Keratinocyte (primary cell): ENCODE results near the gene HKDC1. TPM values are rescaled to one million over a fixed set of nuclear protein-coding genes. Genes with fewer than 3 reads are reported as not detected.

Experiments
- DNase-seq: peaks from one replicate; pipeline ENCODE4 v3.0.0-alpha.2; 2011; ENCODE audit warnings: low read depth, missing footprints, low spot score
- FAIRE-seq: peaks from 2 replicates; lab custom pipeline; 2011; peaks lifted over from hg19 to GRCh38; lab: Jason Lieb, UNC
- H2AFZ ChIP-seq: 2 replicates; pipeline ENCODE4 v1.6.0; 2012; ENCODE audit warnings: low read length, control low read depth, inconsistent platforms; ENCODE audit not compliant: control insufficient read depth
- H3K27ac ChIP-seq: 2 replicates; pipeline ENCODE4 v1.5.1; 2011; ENCODE audit warnings: low read length; ENCODE audit not compliant: control insufficient read depth, insufficient read depth
- H3K27me3 ChIP-seq: 3 replicates; pipeline ENCODE4 v1.6.0; 2011; ENCODE audit warnings: low read length; ENCODE audit not compliant: control insufficient read depth, insufficient read depth; ENCODE audit errors: extremely low read depth
- H3K36me3 ChIP-seq, 2 experiments: 2 replicates in 1 of 2; 3 replicates in 1 of 2; pipeline ENCODE4 v1.5.1; 2011; ENCODE audit warnings: low read length in 2 of 2, mild to moderate bottlenecking in 1 of 2; ENCODE audit not compliant: control insufficient read depth in 2 of 2, insufficient read depth in 2 of 2; ENCODE audit errors: extremely low read depth in 1 of 2
- H3K4me1 ChIP-seq: 3 replicates; pipeline ENCODE4 v1.5.1; 2011; ENCODE audit warnings: low read length; ENCODE audit not compliant: control insufficient read depth, insufficient read depth; ENCODE audit errors: extremely low read depth
- H3K4me2 ChIP-seq: 3 replicates; pipeline ENCODE4 v1.6.0; 2011; ENCODE audit warnings: low read depth, low read length; ENCODE audit not compliant: control insufficient read depth, insufficient read depth; ENCODE audit errors: extremely low read depth
- H3K4me3 ChIP-seq, 3 experiments: fragments of 200-600 bp in 1 of 3; sonication (generic) in 1 of 3; 2 replicates in 2 of 3; 3 replicates in 1 of 3; pipeline ENCODE4 v1.5.1; 2011 to 2016; ENCODE audit warnings: low read length in 3 of 3, mild to moderate bottlenecking in 3 of 3, control low read depth in 2 of 3, inconsistent platforms in 1 of 3, low read depth in 1 of 3, mixed read lengths in 1 of 3, mixed run types in 1 of 3, moderate library complexity in 1 of 3; ENCODE audit not compliant: control insufficient read depth in 2 of 3, insufficient read depth in 2 of 3; ENCODE audit errors: extremely low read depth in 1 of 3
- H3K79me2 ChIP-seq: 2 replicates; pipeline ENCODE4 v1.6.0; 2012; ENCODE audit warnings: low read length; ENCODE audit not compliant: control insufficient read depth, insufficient read depth
- H3K9ac ChIP-seq: 3 replicates; pipeline ENCODE4 v1.6.0; 2011; ENCODE audit warnings: low read length; ENCODE audit not compliant: control insufficient read depth, insufficient read depth; ENCODE audit errors: extremely low read depth
- H3K9me1 ChIP-seq: 3 replicates; pipeline ENCODE4 v1.6.0; 2011; ENCODE audit warnings: low read length; ENCODE audit not compliant: control insufficient read depth, insufficient read depth; ENCODE audit errors: extremely low read depth
- H3K9me3 ChIP-seq: 2 replicates; pipeline ENCODE4 v1.5.1; 2012; ENCODE audit warnings: low read depth, low read length; ENCODE audit not compliant: control insufficient read depth
- H4K20me1 ChIP-seq: 3 replicates; pipeline ENCODE4 v1.6.0; 2011; ENCODE audit warnings: low read length; ENCODE audit not compliant: control insufficient read depth, insufficient read depth; ENCODE audit errors: extremely low read depth
- CTCF ChIP-seq, 3 experiments: IDR thresholded peaks in 1 of 3; conservative IDR thresholded peaks in 1 of 3; optimal IDR thresholded peaks in 1 of 3; 2 replicates in 2 of 3; 3 replicates in 1 of 3; pipeline versions ENCODE3 to v1.5.1; 2011; ENCODE audit warnings: low read length in 3 of 3, mild to moderate bottlenecking in 3 of 3, moderate library complexity in 2 of 3, control low read depth in 1 of 3, inconsistent platforms in 1 of 3; ENCODE audit not compliant: insufficient read depth in 2 of 3; ENCODE audit errors: extremely low read depth in 1 of 3
- EZH2 ChIP-seq: IDR thresholded peaks from one replicate; pipeline ENCODE4 v1.6.1; 2012; ENCODE audit warnings: inconsistent platforms, mild to moderate bottlenecking, low read length, moderate library complexity
- dilution Hi-C: fragments of 300-500 bp; cut with MboI; formaldehyde crosslinking; loops from one replicate; pipeline ENCODE4 v1.7.0; 2020; ENCODE audit warnings: low sequenced_read_pairs; ENCODE audit not compliant: extremely low pct_ligation_motif_present
- polyA plus RNA-seq, 5 experiments: library from polyadenylated mRNA; depleted of rRNA in 3 of 5; stranded (reverse) in 3 of 5; stranded (forward) in 1 of 5; unstranded in 1 of 5; fragments of >200 nt; gene quantifications; 1 replicate in 1 of 5; 2 replicates in 3 of 5; 3 replicates in 1 of 5; pipeline versions ENCODE4 v1.2.1 to v1.2.3, GENCODE V29; 2011 to 2012; ENCODE audit warnings: missing spikeins in 2 of 5, low read depth in 1 of 5, low replicate concordance in 1 of 5

HKDC1 gene
- polyA plus RNA-seq, 1 donor (not counting 4 experiments of a cell fraction or from before 2014, with no cell fraction given), result 0.33 TPM

DNA sequence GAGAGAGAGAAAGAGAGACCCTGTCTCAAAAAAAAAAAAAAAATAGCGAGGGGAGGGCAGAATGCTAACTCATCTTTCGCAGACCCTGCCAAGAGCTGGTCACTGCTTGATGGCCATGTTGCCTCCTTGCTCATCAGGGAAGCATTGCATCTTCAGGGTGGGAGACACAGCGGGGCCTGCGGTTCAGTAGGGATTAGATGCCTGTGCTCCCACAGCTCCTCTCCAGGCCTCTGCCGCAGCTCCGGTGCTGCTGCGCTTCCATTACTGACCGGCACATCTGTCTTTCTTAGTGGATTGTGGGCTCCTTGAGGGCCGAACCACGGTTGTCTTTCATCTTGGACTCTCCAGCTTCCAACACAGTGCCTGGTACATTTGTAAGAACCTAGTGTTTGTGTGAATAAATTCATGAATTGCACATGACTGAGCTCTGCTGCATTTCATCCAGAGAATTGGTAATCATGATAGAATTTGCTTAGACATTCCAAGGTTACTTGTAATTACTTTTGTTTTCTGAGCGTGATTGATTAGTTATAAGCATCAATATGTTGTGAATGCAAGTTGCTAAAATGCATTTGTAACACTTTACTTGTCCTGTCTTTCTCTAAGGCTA, 75.0 kb downstream of the HKDC1 start:
- Histone ChIP-seq H3K27me3 (peaks cover 11% of the 10 kb centered on the region), H2AFZ (no peak overlapping the region), H3K4me1 (no peaks in the 10 kb centered on the region), H3K4me2 (no peak overlapping the region), H3K4me3 (no peak overlapping the region), H3K9ac (no peak overlapping the region), H4K20me1 (no peaks in the 10 kb centered on the region), H3K9me1 (no peaks in the 10 kb centered on the region), H3K9me3 (no peaks in the 10 kb centered on the region), H3K36me3 (no peaks in the 10 kb centered on the region), H3K79me2 (no peaks in the 10 kb centered on the region), H3K27ac (no peak overlapping the region)
- DNase-seq (no peak), FAIRE-seq (no peak)
- dilution Hi-C loops, result no loop called here
- TF ChIP-seq EZH2 (no peak), CTCF (optimal IDR thresholded peaks at IDR 0.05 in 1 of 3, IDR thresholded peaks at IDR 0.05 in 1 of 3, conservative IDR thresholded peaks at IDR 0.05 in 1 of 3; ENCODE audit: extremely low read depth in 1 of 3, insufficient read depth in 2 of 3, low read length in 3 of 3) (no peak)

DNA sequence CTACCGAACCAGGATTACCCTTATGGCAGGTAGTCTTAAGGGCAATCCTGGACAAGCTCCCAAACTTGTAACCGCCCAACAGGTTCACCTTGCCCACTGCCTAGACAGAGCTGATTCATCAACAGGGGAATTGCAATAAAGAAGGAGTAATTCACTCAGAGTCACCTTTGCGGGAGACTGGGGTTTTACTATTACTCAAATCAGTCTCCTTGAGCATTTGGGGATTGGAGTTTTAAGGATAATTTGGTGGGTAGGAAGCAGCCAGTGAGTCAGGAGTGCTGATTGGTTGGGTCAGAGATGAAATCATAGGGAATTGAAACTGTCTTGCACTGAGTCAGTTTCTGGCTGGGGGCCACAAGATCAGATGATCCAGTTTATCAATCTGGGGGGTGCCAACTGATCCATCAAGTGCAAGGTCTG, 83.5 kb downstream of the HKDC1 start:
- Histone ChIP-seq H3K4me2 (no peak overlapping the region), H3K9ac (no peak overlapping the region), H2AFZ (no peak overlapping the region), H3K27ac (no peak overlapping the region), H3K9me3 (no peaks in the 10 kb centered on the region), H3K4me1 (peaks cover 3% of the 10 kb centered on the region), H3K79me2 (no peaks in the 10 kb centered on the region), H3K36me3 (no peaks in the 10 kb centered on the region), H3K27me3 (no peaks in the 10 kb centered on the region), H3K9me1 (no peaks in the 10 kb centered on the region), H3K4me3 (no peak overlapping the region), H4K20me1 (no peaks in the 10 kb centered on the region)
- no peak for DNase-seq
- no peak for FAIRE-seq
- TF ChIP-seq CTCF (optimal IDR thresholded peaks at IDR 0.05 in 1 of 3, IDR thresholded peaks at IDR 0.05 in 1 of 3, conservative IDR thresholded peaks at IDR 0.05 in 1 of 3; ENCODE audit: extremely low read depth in 1 of 3, insufficient read depth in 2 of 3, low read length in 3 of 3) (no peak), EZH2 (no peak)
- dilution Hi-C loops, result no loop called here
